ENCODE results near the gene DPP7. TPM values are rescaled to one million over a fixed set of nuclear protein-coding genes. Genes with fewer than 3 reads are reported as not detected.

The DPP7 gene
- total RNA-seq, 1 experiment from 2014 or later: 291 TPM

DNA sequence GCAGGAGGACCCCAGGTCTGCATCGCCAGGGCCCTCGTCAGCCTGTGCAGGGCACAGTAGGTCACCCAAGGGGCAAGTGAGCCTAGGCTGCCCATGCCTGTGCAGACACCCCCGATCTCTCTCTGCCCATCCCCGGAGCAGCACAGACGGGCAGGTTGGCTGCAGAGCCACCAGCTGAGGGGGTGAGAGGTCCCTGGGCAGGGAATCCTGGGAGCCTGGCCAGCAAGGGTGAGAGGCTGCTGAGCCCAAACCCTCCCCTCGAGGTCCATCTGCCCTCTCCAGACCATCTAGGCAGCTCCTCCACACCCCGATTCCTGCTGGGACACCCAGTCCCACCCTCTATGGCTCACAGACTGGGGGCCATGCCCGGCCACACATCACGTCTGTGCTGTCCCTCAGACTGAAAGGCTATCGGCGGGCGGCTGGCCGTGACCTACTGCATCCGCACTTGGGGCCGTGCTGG is 2.8 kb upstream of the DPP7 start:
- CTCF ChIA-PET: interaction anchor here (1.4 to 1.7 kb wide), 2 partner anchors 72 to 119 kb away, joined by 3 to 8 read pairs; partner anchors contain the start of gene SSNA1
- POLR2A ChIA-PET: no interaction called here

More for the DNA sequence above, 2.8 kb upstream of the DPP7 start:
- Histone ChIP-seq H3K27ac (ENCODE audit: low read depth, low read length) (no peak overlapping the region), H2AFZ (ENCODE audit: low read depth, low read length, poor library complexity, severe bottlenecking) (no peak overlapping the region), H3K36me3 (ENCODE audit: control insufficient read depth in 1 of 2, insufficient read depth in 2 of 2, low read length in 2 of 2) (peaks cover 0 to 8% of the 10 kb centered on the region in 2 experiments; a peak in 1 of 4 replicates), H3K4me3 (replicated peaks in 1 of 2; ENCODE audit: low read depth in 1 of 2, low read length in 2 of 2) (no peak overlapping the region), H3K9ac (ENCODE audit: low read length) (no peak overlapping the region), H3K9me2 (ENCODE audit: insufficient read depth) (no peaks in the 10 kb centered on the region), H3K27me3 (ENCODE audit: insufficient read depth, low read length) (no peaks in the 10 kb centered on the region), H4K20me1 (ENCODE audit: insufficient read depth) (no peaks in the 10 kb centered on the region), H3K4me1 (ENCODE audit: control insufficient read depth in 1 of 2, insufficient read depth in 2 of 2, low read length in 2 of 2) (peaks cover 7 to 27% of the 10 kb centered on the region in 2 experiments), H3K4me2 (ENCODE audit: low read length) (no peak overlapping the region), H3K79me2 (ENCODE audit: insufficient read depth, low read length) (peaks cover 13% of the 10 kb centered on the region), H3K9me3 (ENCODE audit: control insufficient read depth in 1 of 2, insufficient read depth in 1 of 2, low read depth in 1 of 2, low read length in 2 of 2) (no peaks in the 10 kb centered on the region)
- DNase-seq (ENCODE audit: low read depth, low spot score) (no peak), ATAC-seq (no peak)
- intact Hi-C loops (cut with micrococcal nuclease): no loop called here
- RAD21 ChIA-PET (ENCODE audit: low non-redundant PET in 1 of 2, low total read pairs in 2 of 2, uncharacterized antibody in 2 of 2, unreplicated experiment in 2 of 2): interaction anchor here in 1 of 2 experiments (1.3 kb wide), 1 partner anchor 119 kb away, joined by 4 read pairs; no protein-coding TSS in a partner anchor
- no peak for TF ChIP-seq CEBPB (IDR thresholded peaks at IDR 0.05; ENCODE audit: low read depth)
- TF ChIP-seq RAD21 (IDR thresholded peaks at IDR 0.05; ENCODE audit: low read depth): no peak
- TF ChIP-seq ELF1 (IDR thresholded peaks at IDR 0.05; ENCODE audit: borderline replicate concordance, low read depth): no peak
- TF ChIP-seq POLR2AphosphoS5 (IDR thresholded peaks at IDR 0.05; ENCODE audit: low read depth, low read length): no peak
- no peak for TF ChIP-seq EGR1 (IDR thresholded peaks at IDR 0.05; ENCODE audit: low read depth)
- no peak for TF ChIP-seq REST (IDR thresholded peaks at IDR 0.05; ENCODE audit: low read depth)
- TF ChIP-seq CBX3 (IDR thresholded peaks at IDR 0.05; ENCODE audit: low read depth): no peak
- no peak for TF ChIP-seq EZH2 (IDR thresholded peaks at IDR 0.05)
- TF ChIP-seq TCF7L2 (IDR thresholded peaks at IDR 0.05; ENCODE audit: borderline replicate concordance, extremely low read depth, insufficient read depth, insufficient read length): no peak
- no peak for TF ChIP-seq YY1 (IDR thresholded peaks at IDR 0.05; ENCODE audit: extremely low read depth, insufficient replicate concordance, low read depth, low read length)
- no peak for TF ChIP-seq FOSL1 (IDR thresholded peaks at IDR 0.05; ENCODE audit: low read depth)
- TF ChIP-seq, protein P1, sequence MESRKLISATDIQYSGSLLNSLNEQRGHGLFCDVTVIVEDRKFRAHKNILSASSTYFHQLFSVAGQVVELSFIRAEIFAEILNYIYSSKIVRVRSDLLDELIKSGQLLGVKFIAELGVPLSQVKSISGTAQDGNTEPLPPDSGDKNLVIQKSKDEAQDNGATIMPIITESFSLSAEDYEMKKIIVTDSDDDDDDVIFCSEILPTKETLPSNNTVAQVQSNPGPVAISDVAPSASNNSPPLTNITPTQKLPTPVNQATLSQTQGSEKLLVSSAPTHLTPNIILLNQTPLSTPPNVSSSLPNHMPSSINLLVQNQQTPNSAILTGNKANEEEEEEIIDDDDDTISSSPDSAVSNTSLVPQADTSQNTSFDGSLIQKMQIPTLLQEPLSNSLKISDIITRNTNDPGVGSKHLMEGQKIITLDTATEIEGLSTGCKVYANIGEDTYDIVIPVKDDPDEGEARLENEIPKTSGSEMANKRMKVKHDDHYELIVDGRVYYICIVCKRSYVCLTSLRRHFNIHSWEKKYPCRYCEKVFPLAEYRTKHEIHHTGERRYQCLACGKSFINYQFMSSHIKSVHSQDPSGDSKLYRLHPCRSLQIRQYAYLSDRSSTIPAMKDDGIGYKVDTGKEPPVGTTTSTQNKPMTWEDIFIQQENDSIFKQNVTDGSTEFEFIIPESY (IDR thresholded peaks at IDR 0.05; ENCODE audit: extremely low read depth, insufficient replicate concordance, low read length): no peak
- TF ChIP-seq, protein P2, sequence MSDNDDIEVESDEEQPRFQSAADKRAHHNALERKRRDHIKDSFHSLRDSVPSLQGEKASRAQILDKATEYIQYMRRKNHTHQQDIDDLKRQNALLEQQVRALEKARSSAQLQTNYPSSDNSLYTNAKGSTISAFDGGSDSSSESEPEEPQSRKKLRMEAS (IDR thresholded peaks at IDR 0.05): no peak
- no peak for TF ChIP-seq ATF3 (IDR thresholded peaks at IDR 0.05)
- TF ChIP-seq SRF (IDR thresholded peaks at IDR 0.05; ENCODE audit: low read depth): no peak
- no TSS peak for BruUV-seq (replicated peaks)
